HG03039 (cell line): ENCODE results near the gene BOC.

Source experiments
- ATAC-seq: cut with Tn5 transposase; IDR thresholded peaks from one replicate; pipeline ENCODE4 v1.9.1; 2021; ENCODE audit warnings: mild to moderate bottlenecking, moderate library complexity; ENCODE audit not compliant: unreplicated experiment

BOC gene

DNA sequence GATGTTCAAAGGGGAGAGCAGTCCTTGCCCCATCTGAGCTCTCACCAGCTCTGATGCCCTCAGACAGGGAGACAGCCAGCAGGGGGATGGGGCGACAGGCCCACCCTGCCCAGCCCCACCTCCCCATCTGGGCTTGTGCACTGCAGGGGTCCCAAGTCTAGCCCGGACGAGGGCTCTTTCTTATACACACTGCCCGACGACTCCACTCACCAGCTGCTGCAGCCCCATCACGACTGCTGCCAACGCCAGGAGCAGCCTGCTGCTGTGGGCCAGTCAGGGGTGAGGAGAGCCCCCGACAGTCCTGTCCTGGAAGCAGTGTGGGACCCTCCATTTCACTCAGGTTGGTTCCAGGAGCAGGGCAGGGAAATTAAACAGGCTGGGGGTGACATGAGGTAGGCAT lies 73.9 kb downstream of the BOC start:
- ATAC-seq, result no peak

DNA sequence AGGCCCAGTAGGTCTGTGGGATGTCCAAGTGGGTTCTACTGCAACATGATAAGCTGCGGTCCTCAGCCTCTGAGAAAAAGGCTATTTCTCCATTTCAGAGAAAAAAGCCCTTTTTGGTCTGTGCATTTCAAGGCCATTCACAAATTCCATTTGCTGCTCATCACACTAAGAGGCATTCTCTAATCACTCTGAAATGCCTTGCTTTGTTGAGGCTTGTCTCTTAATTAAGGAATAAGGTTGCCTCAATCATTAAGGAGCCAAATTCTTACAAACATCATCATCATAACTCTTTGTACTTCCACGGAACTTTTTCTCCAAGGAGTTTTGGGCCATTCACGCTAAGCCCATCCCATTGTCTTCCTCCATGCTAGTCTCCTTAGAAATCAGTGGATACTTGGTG lies 74.4 kb downstream of the BOC start:
- ATAC-seq, result no peak

DNA sequence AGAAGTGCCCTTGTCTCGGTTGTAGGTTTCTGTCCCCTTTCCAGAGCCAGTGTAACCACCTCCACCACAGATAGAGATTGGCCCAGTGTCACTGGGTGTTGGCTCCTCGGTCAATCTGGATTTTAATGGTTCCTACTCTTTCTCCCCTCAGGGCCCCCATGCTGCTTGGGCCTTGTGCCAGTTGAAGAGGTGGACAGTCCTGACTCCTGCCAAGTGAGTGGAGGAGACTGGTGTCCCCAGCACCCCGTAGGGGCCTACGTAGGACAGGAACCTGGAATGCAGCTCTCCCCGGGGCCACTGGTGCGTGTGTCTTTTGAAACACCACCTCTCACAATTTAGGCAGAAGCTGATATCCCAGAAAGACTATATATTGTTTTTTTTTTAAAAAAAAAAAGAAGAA lies 75.2 kb downstream of the BOC start:
- ATAC-seq, result no peak

DNA sequence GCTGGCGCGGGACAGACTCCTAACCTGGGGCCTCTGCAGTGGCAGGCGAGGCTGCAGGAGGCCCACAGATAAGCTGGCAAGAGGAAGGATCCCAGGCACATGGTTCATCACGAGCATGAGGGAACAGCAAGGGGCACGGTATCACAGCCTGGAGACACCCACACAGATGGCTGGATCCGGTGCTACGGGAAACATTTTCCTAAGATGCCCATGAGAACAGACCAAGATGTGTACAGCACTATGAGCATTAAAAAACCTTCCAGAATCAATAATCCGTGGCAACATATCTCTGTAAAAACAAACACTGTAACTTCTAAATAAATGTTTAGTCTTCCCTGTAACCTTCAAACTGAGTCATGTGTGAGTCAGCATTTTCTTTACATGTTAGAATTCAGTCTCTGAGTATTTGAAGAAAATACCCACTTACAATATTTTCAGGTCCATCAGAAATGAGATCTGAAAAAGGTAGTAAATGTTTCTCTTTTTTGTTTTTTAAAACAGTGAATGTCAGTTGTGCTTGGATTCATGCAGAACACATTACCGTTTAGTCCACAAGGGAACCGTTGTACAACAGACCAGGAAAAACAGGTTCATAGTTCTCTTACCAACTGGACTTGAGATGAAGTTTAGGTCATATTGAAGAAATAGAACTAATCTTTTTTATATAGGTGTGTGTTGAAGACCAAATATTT lies 75.9 kb downstream of the BOC start:
- no peak for ATAC-seq

DNA sequence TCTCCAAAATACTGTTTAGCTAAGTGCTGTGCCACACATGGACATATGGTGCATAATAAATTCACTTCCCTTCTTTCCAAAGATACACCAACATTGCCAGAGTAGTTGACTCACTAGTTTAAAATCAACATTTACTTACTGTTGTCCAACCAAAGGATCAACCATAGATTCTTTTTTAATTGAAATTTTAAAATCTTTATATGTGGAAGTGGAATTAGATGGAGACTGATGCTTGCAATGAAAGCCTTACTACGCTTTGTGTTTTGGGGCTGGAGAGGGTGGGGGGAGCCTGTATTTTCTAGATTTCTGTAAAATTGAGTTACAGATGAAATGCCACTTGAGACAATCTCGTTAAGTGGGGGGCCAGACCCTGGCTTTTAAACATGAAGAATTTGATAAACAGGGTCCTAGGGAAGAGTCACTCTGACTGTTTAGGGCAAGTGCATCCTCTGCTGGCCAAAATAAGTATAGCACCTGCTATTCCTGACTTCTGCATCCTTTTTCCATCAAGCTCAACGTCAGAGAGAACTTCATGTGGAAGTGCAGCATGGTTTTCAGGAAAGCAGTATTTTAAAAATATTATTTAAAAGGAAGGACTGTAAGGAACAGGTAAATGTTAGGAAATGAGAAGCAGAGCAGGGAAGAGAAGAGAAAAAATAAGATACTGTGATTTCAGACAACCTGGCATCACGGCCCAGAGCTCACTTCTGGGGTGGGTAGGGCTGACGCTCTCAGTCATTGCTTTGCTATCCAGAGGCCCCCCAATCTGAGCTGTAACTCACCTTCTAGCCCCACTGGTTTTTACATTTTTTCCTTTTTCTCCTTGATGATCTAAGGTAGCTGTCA lies 76.7 kb downstream of the BOC start:
- ATAC-seq, result no peak

DNA sequence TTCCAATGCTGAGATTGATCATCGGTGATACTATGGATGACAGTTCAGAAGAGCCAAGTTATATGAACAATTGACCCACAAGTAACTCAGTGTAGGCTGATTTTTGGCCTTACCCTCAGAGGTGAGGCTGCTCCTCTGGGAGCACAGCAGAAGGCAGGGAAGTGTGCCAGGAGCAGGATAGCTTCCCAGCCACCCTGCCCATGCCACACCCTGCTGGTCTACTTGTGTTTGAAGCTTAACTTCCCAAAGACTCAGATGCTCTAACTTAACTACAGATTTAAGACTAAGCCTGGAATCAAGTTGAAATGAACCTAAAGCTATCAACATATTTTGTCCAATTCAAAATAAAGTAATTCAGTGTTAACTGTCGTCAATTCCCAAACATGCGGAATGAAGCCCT lies 77.5 kb downstream of the BOC start:
- no peak for ATAC-seq

DNA sequence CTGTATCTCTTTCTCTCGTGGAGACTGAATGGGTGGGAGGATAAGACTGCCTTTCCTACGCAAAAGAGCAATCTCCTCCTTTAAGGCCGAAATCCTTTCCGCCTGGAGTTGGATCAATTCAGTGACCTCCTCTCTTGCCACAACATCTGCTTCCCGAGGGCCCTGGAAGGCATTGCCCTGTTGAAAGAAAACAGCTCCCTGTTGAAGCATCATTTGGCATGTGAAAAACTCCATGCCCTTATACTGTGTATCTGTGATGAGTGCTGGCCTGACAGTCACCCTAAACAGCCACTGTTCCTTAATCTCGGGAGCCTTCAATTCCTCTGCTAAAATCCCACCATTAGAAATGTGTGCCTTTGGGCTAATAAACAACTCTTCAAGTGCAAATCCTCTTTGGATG lies 80.2 kb downstream of the BOC start:
- ATAC-seq, result no peak

DNA sequence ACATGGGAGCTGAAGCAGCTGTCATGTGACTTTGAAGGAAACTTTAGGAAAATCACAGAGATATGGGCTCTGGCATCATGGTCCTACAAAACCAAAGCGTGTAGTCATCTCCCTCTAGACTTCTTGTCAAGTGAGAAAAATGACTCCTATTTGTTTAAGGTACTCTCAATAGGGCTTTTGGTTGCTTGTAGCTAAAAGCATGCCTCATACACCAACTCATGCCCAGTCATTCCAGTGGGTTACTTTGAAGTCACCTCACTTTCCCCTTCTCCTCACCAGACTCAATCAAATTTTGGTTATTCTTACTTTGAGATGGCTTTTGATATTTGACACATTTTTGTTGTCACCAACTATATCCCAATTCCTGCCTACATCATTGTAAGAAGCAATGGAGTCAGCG lies 81.6 kb downstream of the BOC start:
- no peak for ATAC-seq

DNA sequence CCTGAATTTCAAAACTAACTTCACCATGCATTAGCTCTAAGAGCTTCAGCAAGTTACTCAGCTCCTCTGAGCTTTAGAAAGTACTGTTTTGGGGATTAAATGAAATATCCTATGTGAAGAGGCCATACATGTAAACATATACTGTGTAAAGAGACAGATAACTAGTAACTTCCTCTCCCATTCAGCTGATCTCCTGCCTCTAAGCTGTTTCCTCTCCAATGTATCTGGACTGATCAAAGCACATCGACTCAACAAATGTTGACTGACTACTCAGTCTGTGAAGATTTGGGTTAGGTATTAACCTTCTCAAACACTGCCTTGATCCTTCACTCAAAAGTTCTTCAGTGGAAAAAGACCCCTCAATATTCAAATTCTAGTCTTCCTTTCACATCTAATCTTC lies 82.0 kb downstream of the BOC start:
- no peak for ATAC-seq

DNA sequence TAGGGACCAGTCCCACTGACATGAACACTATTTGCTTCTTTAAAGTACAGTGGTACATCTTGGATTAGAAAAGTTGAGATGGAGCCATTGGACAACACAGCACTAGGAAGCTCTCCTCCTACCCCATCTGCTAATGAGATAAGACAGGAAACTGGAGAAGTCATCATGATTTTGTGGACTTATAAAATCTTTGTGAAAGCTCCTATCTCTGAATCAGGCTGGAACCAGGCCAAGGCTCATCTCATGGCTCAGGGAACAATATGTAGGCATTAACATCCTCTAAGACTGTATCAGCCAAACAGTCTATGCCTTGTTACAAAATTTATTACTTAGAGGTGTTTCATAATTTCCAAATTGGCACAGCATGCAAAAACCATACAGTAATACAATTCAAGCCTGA lies 84.1 kb downstream of the BOC start:
- no peak for ATAC-seq

DNA sequence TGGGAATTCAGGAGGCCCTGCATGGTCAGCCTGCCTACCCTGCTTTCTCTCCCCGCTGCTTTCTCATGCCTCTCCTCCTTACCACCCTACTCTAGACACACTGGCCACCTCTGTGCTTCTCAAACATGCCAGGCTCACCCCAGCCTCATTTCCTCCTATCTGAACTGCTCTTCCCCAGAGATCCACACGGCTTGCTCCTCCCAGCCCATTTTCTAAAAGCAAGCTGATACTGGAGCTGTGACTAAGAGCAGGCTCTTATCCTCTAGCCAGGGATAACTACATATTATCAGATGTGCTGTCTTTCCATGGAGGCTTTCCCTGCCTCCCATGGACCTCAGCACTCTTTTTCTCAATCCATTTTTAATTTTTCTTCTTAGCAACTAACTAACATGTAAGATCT lies 85.9 kb downstream of the BOC start:
- no peak for ATAC-seq

DNA sequence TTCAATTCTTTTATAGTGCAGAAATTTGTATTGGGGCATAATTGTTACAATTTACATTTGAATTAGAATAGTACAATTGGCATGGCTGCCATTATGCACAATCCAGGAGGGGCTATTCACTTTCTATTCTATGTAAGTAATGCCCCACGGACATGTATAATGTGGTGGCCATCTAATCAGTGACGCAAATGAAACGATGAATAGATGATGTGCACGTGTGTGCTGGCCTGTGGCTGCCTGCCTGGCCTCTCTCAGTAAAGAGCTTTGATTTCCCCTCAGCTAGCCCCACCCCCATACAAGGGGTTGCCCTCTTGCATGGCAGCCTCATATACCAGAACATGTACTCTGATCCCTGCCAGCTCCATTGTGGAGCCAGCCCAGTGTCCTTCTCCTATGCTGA lies 86.5 kb downstream of the BOC start:
- ATAC-seq, result no peak

DNA sequence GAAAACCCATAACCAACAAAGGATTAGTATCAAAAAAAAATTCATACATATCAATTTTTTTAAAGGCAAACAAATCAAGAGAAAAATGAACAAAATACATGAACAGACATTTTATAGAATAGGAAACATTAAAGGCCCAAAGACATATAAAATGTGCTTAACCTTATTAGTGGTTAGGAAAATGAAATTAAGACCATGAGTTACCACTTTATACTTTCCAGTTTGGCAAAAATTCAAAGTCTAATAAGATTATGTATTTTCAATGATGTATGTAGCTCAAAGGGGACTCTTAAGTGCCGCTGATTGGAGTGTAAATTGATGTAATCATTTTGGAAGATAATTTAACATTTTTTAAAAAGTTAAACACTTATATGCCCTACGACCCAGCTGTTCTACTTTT lies 89.2 kb downstream of the BOC start:
- ATAC-seq, result no peak

DNA sequence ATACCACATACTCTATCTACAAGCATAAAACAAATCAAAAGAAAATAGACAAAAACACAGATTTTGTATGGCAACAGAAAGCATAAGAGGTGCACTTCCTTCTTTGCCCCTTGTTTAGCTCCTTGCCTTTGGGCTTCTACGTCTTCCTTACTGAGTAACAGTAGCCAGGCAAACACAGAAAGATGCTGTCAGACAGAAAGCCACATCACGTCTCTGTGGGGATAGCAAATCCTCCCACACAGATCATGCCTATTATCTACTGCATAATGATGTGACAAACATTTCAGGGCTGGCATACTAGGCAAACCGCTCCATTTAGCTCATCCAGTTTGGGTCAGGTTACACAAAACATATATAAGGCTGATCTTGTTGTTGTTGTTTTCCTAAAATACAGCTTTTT lies 92.7 kb downstream of the BOC start:
- ATAC-seq, result no peak

DNA sequence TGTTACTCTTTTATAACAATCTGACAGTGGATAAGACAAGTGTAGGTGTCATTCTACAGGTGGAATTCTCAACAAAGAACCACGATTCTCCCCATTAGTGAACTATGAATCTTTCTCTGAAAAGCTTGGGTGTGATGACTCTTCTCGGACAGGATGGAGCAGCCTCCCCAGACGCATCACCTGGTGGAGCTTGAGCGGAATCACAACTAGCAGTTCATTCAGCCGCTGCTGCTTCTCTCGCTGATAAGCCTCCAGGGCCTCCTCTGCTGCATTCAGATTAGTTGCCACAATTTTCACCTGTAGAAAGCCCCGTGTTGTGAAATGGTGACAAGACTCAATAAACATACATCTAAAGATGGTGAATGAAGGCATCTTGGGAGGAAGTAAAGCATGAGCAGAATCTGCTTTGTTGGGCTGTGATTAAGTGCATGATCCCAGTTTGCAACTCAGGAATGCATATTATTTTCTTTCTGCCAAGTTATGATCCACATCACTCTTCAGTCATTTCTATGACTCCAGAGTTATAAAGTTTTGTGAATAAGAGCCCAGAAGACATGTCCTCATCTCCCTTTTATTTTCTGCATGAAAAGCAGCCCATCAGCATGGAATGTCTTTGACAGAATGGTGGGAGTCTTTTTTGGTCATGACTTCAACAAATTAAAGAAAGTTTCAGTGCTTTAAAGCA lies 93.6 kb downstream of the BOC start:
- ATAC-seq, result no peak

DNA sequence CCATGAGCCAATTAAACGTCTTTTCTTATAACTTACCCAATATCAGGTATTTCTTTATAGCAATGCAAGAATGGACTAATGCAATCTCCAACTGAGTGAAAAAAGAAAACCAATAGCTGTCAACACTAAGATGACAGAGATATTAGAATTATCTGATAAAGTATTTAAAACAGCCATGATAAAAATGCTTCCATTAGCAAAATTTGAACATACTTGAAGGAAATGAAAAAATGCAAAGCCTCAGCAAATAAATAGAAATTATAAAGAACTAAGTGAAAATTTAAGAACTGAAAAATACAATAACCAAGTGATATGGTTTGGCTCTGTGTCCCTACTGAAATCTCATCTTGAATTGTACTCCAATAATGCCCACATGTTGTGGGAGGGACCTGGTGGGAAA lies 99.6 kb downstream of the BOC start:
- ATAC-seq, result no peak

DNA sequence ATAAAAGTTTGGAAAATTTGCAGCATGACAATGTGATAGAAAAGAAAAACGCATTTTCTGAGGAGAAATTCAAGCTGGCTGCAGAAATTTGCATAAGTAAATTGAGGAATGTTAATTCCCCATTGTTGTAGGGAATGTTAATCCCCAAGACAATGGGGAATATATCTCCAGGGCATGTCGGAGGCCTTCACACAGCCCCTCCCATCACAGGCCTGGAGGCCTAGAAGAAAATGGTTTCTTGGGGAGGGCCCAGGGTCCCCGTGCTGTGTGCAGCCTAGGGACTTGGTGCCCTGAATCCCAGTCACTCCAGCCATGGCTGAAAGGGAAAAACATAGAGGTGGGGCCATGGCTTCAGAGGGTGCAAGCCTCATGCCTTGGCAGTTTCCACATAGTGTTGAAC lies 101.1 kb downstream of the BOC start:
- no peak for ATAC-seq

DNA sequence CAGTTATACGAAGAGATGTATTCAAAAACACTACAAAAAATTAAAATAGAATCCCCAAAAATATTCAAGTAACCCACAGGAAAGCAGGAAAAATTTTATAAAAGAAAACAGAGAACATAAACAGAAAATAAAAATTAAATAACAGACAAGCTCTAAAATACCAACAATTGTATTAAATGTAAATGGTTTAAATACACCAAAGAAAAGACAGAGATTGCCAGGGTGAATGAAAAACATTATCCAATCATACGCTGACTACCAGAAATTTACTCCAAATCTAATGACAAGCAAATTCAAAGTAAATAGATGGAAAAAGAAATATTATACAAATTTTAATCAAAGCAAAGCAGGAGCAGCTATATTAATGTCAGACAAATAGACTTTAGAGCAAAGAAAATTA lies 103.6 kb downstream of the BOC start:
- no peak for ATAC-seq

DNA sequence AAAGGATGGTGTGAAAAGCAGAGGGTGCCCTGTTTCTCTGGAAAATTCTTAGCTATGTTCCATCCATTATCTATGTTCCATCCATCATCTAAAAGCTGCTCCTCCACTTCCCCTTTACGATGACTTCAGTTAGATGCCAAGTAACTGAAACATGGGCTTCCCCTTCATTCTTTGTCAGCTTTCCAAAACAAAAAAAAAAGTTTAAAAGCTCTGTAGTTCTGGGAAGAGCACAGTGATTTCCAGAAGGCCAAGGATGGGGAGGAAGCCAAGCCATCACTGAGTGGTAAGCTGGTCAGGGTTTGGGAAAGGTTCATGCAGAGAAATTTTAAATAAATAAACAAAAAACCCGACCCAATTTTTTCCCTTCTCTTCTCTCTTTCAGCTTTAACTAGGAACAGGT lies 118.4 kb downstream of the BOC start:
- no peak for ATAC-seq

DNA sequence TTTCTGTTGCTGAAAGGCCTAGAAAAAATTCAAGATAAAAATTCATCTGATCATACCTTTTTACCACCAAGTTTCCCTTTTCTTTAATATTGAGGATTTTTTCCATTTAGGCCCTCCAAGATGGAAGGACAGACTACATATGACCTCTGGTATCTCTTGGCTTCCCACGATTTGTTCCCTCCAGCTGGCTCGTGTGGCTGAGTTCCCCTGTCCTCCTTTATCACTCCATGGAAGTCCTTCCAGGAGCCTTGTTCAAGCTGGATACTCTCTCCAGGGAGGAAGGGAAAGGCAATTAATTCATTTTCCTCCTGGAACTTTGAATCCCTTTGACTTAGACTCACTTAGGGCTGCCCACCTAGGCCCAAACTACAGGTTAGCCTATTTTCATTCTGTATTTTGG lies 119.4 kb downstream of the BOC start:
- ATAC-seq, result no peak

DNA sequence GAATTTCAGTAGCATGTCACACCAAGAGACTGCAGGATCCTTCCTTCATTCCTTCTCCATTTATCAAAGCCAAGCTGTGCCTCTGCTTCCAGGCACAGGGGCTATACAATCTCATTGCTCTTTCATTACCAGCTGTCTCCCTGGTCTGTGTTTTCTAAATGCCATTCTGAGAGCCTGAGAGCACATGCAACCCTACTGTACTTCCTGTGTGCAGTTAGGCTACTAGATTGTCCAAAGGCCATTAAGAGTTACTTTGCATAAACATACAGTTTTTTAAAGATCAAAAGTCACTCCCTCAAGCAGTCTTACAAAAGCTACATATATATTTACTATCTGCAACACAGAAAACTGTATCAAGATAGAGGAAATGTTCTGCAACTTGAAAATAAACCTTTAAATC lies 119.8 kb downstream of the BOC start:
- ATAC-seq, result no peak
